ENCODE measurements around the gene COA6.

COA6 gene

DNA sequence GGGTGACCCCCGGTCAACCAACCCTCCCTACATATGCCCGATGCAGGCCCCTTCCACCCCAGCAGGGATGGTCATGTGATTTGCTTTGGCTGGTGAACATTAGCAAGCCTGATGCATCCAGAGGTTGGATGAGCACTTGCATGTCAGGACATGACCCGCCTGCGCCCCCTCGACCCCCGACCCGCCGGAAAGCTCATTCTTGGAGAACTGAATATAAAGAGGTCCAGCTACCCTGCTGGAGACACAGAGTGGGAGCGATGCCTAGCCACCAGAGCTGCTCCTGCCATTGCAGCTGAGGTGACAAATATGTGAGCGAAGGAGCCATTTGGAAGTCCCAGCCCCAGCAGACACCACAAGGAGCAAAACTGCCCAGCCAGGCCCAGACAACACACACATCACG is 39.6 kb downstream of the COA6 start:
- no peak for DNase-seq (ENCODE audit: low read depth, low spot score)

DNA sequence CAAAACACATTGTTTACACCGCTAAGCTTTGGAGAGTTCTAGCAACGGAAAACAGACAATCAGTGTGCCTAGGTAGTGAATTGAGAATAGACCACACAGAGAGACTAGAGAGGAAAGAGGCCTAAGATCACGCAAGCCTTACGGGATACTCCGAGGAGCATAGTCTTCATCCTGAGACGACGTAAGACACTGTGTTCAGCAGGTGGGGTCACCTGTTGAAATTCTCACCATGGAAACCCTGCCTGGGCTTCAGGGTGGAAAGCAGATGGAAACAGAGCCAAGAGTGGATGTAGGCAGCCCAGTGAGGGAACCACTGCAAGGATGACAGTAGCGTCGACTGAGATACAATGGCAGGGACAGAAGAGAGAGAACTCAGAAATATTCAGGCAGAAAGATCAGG is 40.2 kb downstream of the COA6 start:
- DNase-seq (ENCODE audit: low read depth, low spot score), result no peak

DNA sequence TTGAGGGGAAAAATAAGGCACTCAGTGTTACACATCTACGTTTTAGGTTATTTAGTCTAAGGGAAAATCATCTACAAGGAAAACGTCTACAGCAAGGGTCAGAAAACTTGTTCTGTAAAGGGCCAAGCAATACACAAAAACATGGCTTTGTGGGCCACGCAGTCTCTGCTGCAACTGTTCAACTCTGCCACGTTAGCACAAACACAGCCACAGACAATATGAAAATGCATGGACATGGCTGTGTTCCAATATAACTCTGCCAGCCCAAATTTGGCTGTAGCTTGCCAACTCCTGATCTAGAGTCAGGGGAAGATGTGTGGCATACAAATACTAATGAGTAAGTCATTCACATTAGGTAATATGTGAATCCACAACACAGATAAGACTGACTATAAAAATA is 40.7 kb downstream of the COA6 start:
- no peak for DNase-seq (ENCODE audit: low read depth, low spot score)

DNA sequence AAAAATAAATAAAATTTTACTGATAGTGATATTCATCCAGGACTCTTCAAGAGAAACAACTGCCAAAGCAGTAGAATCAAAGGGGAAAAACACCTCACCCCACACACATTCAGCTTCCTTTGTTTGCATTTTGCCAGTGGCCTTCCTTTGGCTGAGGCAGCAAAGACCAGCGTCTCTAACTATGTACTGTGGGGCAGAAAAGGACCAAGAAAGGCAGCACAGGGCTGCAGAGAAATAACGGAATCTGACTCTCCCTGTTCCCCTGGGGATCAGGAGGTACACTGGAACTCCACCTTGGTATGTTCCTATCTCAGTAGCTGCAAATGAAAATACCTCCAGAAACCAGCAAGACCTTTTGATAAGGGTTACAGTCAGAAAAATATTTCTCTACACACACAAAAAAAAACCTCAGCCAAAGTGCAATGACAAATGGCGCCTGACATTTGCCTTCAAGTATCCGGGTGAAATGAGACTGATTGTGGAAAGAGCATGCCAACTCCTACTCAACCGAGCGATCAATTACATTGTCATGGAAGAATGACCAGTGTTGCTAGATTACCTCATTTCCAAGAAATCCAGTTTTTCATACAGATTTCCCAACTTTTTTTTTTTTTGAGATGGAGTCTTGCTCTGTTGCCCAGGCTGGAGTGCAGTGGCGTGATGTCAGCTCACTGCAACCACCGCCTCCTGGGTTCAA is 54.8 kb downstream of the COA6 start:
- DNase-seq (ENCODE audit: low read depth, low spot score), result no peak

DNA sequence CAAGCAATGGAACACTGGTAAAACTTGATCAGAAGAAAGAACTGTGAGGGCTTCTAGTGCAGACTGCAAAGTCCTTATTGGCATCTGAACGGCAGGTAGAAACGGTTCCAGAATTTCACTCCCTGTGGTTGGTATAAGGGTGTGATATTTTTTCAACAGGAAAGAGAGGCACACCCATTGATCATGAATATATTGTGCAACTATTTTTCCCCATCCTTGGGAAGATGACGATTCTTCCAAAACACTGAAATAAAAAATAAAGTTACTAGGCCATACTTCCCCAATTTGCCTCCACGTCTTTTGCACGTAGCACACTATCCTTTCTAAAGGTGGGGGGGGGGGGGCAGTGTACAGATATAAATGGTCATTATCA is 56.2 kb downstream of the COA6 start:
- DNase-seq (ENCODE audit: low read depth, low spot score), result no peak

DNA sequence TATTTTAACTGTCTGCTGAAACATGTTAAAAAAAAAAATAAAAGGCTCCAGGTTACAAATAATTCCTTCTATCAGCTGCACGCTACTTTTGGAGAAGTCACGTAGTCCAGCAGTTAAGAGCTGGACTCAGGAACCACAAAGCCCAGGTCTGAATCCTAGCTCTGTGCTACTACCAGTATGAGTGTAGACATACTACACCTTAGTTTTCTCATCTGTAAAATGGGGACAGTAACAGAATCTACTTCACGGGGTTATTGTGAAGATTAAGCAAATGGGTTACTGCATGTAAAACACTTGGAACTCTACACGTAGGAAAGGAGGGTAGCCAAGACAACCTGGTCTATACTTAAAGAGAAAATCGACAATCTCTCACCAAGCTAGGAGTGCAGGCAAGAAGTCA is 57.4 kb downstream of the COA6 start:
- DNase-seq (ENCODE audit: low read depth, low spot score), result no peak

DNA sequence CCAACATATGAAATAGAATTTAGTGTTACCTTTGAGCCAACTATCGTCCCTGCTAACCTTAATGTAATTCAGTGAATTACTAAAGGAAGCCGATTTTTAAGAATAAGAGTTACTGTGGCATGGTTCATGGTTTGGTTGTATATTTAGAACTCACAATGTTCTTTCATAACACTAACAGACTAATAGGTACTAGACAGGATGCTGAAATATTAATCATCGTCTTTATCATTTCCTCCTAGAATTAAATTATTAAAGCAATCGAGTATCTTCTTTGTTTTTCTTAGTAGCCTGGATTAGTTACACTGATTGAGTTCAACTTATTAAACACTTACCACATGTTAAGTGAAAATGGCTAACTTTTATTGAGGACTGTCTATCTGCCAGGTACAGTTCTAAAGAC is 58.0 kb downstream of the COA6 start:
- no peak for DNase-seq (ENCODE audit: low read depth, low spot score)

DNA sequence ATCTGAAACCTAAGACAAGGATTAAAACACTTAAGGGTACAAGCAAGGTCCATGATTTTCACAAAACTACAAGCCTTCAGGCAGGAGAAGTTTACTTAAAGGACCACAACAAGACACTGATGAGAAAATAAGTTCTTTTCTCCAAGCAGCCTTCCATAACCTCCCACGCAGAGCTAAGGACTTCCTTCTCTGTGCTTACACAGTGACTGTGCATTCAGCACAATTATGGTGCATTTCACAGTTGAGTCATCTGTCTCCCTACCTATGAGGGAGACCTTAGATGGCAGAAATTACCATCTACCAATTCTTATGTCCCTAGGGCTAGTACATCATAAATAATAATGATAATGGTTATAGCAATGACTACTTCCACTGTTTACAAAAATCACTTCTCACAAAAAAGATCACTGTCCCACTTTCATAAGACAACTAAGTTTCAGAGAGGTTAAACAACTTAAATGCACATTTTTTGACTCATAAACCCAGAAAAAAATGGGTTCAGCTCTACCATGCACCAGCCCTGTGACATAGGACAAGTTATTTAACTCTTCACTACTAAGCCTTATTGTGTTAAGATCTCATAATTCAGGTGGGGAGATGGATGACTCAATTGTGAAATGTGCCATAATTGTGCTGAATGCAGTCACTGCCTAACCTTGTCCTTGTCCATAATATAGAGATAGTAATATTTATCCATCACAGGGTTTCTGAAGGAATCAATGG is 60.5 kb downstream of the COA6 start:
- no peak for DNase-seq (ENCODE audit: low read depth, low spot score)

Measured in activated CD4-positive, CD25-positive, alpha-beta regulatory T cell treated with anti-CD3 and anti-CD28 coated beads, Interleukin-2, amount 50 U/mL, for 16 hours (primary cell).